Measurements from ENCODE around the gene DPP3. TPM values are rescaled to one million over a fixed set of nuclear protein-coding genes. Genes with fewer than 3 reads are reported as not detected.

Gene DPP3
- total RNA-seq, 1 donor from 2014 or later, result 60.0 TPM

DNA sequence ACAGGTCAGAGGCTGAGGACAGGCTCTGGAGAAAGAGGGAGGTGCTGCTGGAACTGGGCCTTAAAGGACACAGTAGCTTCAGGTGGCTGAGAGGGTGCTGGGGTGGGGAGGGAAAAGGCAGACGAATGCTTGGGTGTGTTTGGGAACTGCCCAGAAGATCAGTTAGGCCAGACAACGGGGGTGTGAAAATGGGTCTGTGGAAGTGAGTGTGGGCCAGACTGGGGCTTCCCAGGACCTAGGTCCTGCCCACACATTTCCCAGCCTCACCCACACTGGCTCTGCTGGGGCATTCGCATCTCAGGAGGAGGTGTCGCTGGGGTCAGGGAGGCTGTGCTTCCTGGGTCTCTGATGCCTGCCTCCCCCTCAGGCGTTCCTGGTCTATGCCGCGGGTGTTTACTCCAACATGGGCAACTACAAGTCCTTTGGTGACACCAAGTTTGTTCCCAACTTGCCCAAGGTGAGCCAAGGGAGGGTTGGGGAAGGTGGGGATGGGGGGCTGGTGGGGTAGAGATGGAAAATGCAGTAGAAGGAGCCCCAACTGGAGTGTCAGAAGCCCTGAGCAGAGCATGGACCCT is 4.7 kb downstream of the DPP3 start:
- TF ChIP-seq CTCF (IDR thresholded peaks at IDR 0.05; ENCODE audit: insufficient read depth, low read depth, low read length) (no peak), EZH2 (IDR thresholded peaks at IDR 0.05; ENCODE audit: insufficient read depth, low read length) (no peak)
- Mint-ChIP-seq H3K4me3 (ENCODE audit: unreplicated experiment) (no peak overlapping the region), H3K4me1 (ENCODE audit: low read depth, unreplicated experiment) (peaks cover 5% of the 10 kb centered on the region), H3K36me3 (ENCODE audit: low read depth, unreplicated experiment) (peaks cover 17% of the 10 kb centered on the region), H3K27ac (ENCODE audit: unreplicated experiment) (no peak overlapping the region), H3K27me3 (ENCODE audit: low read depth, unreplicated experiment) (no peaks in the 10 kb centered on the region), H3K9me3 (ENCODE audit: unreplicated experiment) (no peaks in the 10 kb centered on the region)
- Histone ChIP-seq H3K27ac (ENCODE audit: low read depth, low read length) (no peak overlapping the region), H3K4me1 (ENCODE audit: insufficient read depth, low read length) (peaks cover 5% of the 10 kb centered on the region), H2AFZ (ENCODE audit: low read depth, low read length) (no peak overlapping the region), H3K36me3 (ENCODE audit: insufficient read depth, low read length) (no peaks in the 10 kb centered on the region), H3K79me2 (ENCODE audit: insufficient read depth, low read length) (peaks cover 5% of the 10 kb centered on the region), H3K9ac (ENCODE audit: low read length) (no peak overlapping the region), H3K4me2 (ENCODE audit: low read length) (no peak overlapping the region), H4K20me1 (ENCODE audit: insufficient read depth, low read length) (peaks cover 3% of the 10 kb centered on the region), H3K27me3 (ENCODE audit: insufficient read depth, low read length) (no peaks in the 10 kb centered on the region), H3K9me3 (ENCODE audit: insufficient read depth, low read depth, low read length) (no peaks in the 10 kb centered on the region), H3K4me3 (ENCODE audit: insufficient read depth, low read depth, low read length) (no peak overlapping the region)
- DNase-seq (ENCODE audit: low read depth) (no peak), FAIRE-seq (no peak)

DNA sequence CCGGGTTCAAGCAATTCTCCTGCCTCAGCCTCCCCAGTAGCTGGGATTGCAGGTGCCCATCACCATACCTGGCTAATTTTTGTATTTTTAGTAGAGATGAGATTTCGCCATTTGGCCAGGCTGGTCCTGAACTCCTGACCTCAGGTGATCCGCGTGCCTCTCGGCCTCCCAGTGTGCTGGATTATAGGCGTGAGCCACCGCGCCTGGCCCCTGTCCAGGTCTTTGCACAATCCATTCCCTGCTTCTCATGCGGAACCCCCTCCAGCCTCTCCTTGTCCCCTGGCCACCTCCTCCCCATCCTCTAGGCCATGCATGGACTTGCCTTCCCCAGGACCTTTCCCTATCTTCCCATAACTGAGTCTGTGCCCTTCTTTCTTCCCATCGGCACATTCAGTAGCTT is 8.7 kb downstream of the DPP3 start:
- no peak for FAIRE-seq
- peaks cover 21% of the 10 kb centered on the region for H3K36me3 Mint-ChIP-seq (ENCODE audit: low read depth, unreplicated experiment)
- TF ChIP-seq EZH2 (IDR thresholded peaks at IDR 0.05; ENCODE audit: insufficient read depth, low read length) (no peak), CTCF (IDR thresholded peaks at IDR 0.05; ENCODE audit: insufficient read depth, low read depth, low read length) (no peak)

DNA sequence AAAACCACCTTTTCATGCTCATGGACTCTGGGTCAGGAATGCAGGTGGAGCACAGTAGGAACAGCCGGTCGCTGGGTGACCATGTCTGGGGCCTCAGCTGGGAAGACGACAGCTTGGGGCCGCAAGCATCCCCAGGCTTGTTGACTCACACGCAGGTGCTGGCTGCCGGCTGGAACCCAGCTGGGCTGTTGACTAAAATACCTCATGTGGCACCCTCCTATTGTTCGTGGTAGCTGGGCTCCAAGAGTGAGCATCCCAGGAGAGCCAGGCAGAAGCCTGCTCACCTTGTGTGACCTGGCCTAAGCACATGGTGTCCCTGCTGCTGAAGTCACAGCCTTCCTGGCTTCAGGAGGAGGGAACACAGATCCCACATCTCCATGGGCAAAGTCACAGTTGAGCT is 9.4 kb downstream of the DPP3 start:
- Histone ChIP-seq H3K9me3 (ENCODE audit: insufficient read depth, low read depth, low read length) (no peaks in the 10 kb centered on the region), H3K4me2 (ENCODE audit: low read length) (no peak overlapping the region), H3K79me2 (ENCODE audit: insufficient read depth, low read length) (no peaks in the 10 kb centered on the region), H3K4me1 (ENCODE audit: insufficient read depth, low read length) (peaks cover 6% of the 10 kb centered on the region), H4K20me1 (ENCODE audit: insufficient read depth, low read length) (peaks cover 8% of the 10 kb centered on the region), H3K9ac (ENCODE audit: low read length) (no peak overlapping the region), H3K4me3 (ENCODE audit: insufficient read depth, low read depth, low read length) (no peak overlapping the region), H3K36me3 (ENCODE audit: insufficient read depth, low read length) (no peaks in the 10 kb centered on the region), H2AFZ (ENCODE audit: low read depth, low read length) (no peak overlapping the region), H3K27me3 (ENCODE audit: insufficient read depth, low read length) (no peaks in the 10 kb centered on the region), H3K27ac (ENCODE audit: low read depth, low read length) (no peak overlapping the region)
- Mint-ChIP-seq H3K27me3 (ENCODE audit: low read depth, unreplicated experiment) (no peaks in the 10 kb centered on the region), H3K4me1 (ENCODE audit: low read depth, unreplicated experiment) (no peaks in the 10 kb centered on the region), H3K9me3 (ENCODE audit: unreplicated experiment) (no peaks in the 10 kb centered on the region), H3K4me3 (ENCODE audit: unreplicated experiment) (no peak overlapping the region), H3K36me3 (ENCODE audit: low read depth, unreplicated experiment) (peaks cover 20% of the 10 kb centered on the region), H3K27ac (ENCODE audit: unreplicated experiment) (no peak overlapping the region)
- DNase-seq (ENCODE audit: low read depth), result no peak
- FAIRE-seq, result no peak
- no peak for TF ChIP-seq EZH2 (IDR thresholded peaks at IDR 0.05; ENCODE audit: insufficient read depth, low read length)
- TF ChIP-seq CTCF (IDR thresholded peaks at IDR 0.05; ENCODE audit: insufficient read depth, low read depth, low read length), result no peak

More for the DNA sequence above, 8.7 kb downstream of the DPP3 start:
- Mint-ChIP-seq H3K27ac (ENCODE audit: unreplicated experiment) (no peak overlapping the region), H3K27me3 (ENCODE audit: low read depth, unreplicated experiment) (no peaks in the 10 kb centered on the region), H3K4me1 (ENCODE audit: low read depth, unreplicated experiment) (no peaks in the 10 kb centered on the region), H3K9me3 (ENCODE audit: unreplicated experiment) (no peaks in the 10 kb centered on the region), H3K4me3 (ENCODE audit: unreplicated experiment) (no peak overlapping the region)
- Histone ChIP-seq H3K27ac (ENCODE audit: low read depth, low read length) (no peak overlapping the region), H4K20me1 (ENCODE audit: insufficient read depth, low read length) (peaks cover 8% of the 10 kb centered on the region), H3K4me1 (ENCODE audit: insufficient read depth, low read length) (peaks cover 6% of the 10 kb centered on the region), H3K36me3 (ENCODE audit: insufficient read depth, low read length) (no peaks in the 10 kb centered on the region), H3K79me2 (ENCODE audit: insufficient read depth, low read length) (no peaks in the 10 kb centered on the region), H3K9ac (ENCODE audit: low read length) (no peak overlapping the region), H3K9me3 (ENCODE audit: insufficient read depth, low read depth, low read length) (no peaks in the 10 kb centered on the region), H3K4me3 (ENCODE audit: insufficient read depth, low read depth, low read length) (no peak overlapping the region), H3K27me3 (ENCODE audit: insufficient read depth, low read length) (no peaks in the 10 kb centered on the region), H2AFZ (ENCODE audit: low read depth, low read length) (no peak overlapping the region), H3K4me2 (ENCODE audit: low read length) (no peak overlapping the region)
- DNase-seq (ENCODE audit: low read depth), result no peak
